Ishikawa (cell line): Measurements from ENCODE around the gene LLCFC1.

Source experiments
- EP300 ChIP-seq: IDR thresholded peaks from 2 replicates; pipeline ENCODE4 v1.6.1; 2012; ENCODE audit warnings: borderline replicate concordance
- NFIC ChIP-seq: IDR thresholded peaks from 2 replicates; pipeline ENCODE4 v1.6.1; 2012
- REST ChIP-seq: IDR thresholded peaks from 2 replicates; pipeline ENCODE4 v1.6.1; 2012; ENCODE audit warnings: low read depth, mild to moderate bottlenecking
- TAF1 ChIP-seq: IDR thresholded peaks from 2 replicates; pipeline ENCODE4 v1.6.1; 2012; ENCODE audit warnings: low read depth, mild to moderate bottlenecking

GRCh38 chr7:142914121-142914520, 25.2 kb upstream of the LLCFC1 start:
- no peak for TF ChIP-seq REST
- TF ChIP-seq NFIC = no peak
- no peak for TF ChIP-seq EP300
- TF ChIP-seq TAF1 = no peak
